ENCODE data around the gene HMGCL. TPM values are rescaled to one million over a fixed set of nuclear protein-coding genes. Genes with fewer than 3 reads are reported as not detected.

The HMGCL gene
- polyA plus RNA-seq, 3 donors, result 17.8 to 26.7 (median 22.1) TPM

- Mint-ChIP-seq H3K4me3 (no peak overlapping the region), H3K4me1 (no peaks in the 10 kb centered on the region), H3K9me3 (no peaks in the 10 kb centered on the region), H3K27me3 (ENCODE audit: low read depth in 3 of 3) (no peaks in the 10 kb centered on the region), H3K27ac (peak overlapping the region in 1 of 7 donors; percentile 69), H3K36me3 (peaks cover 82 to 99% of the 10 kb centered on the region in 2 donors)
- Histone ChIP-seq H3K4me3 (replicated peaks in 1 of 3; ENCODE audit: low read depth in 2 of 3, low read length in 3 of 3) (no peak overlapping the region), H3K9ac (ENCODE audit: insufficient read depth, low read length, poor library complexity, severe bottlenecking) (no peak overlapping the region), H3K4me2 (replicated peaks; ENCODE audit: extremely low read depth, low read length, poor library complexity, severe bottlenecking) (no peak overlapping the region), H3K36me3 (replicated peaks in 1 of 2; ENCODE audit: control insufficient read depth in 1 of 2, insufficient read depth in 2 of 2, low read length in 2 of 2) (peaks cover 86 to 89% of the 10 kb centered on the region in 2 donors), H4K20me1 (ENCODE audit: insufficient read depth, low read length) (peaks cover 86% of the 10 kb centered on the region), H2AFZ (ENCODE audit: insufficient read depth, low read depth, low read length, poor library complexity, severe bottlenecking) (no peak overlapping the region), H3K27ac (ENCODE audit: low read depth in 1 of 2, low read length in 2 of 2) (no peak overlapping the region), H3K79me2 (ENCODE audit: insufficient read depth, low read length) (no peaks in the 10 kb centered on the region), H3K9me3 (replicated peaks in 1 of 2; ENCODE audit: control insufficient read depth in 1 of 2, insufficient read depth in 1 of 2, low read length in 2 of 2) (no peaks in the 10 kb centered on the region), H3K4me1 (ENCODE audit: control insufficient read depth in 1 of 2, insufficient read depth in 2 of 2, low read length in 2 of 2) (no peaks in the 10 kb centered on the region), H3K27me3 (ENCODE audit: control insufficient read depth in 2 of 2, insufficient read depth in 2 of 2, low read length in 2 of 2) (no peaks in the 10 kb centered on the region)
- 94% methylated on average over 3 of the region's 4 CpGs for WGBS (ENCODE audit: insufficient coverage)
- intact Hi-C loops (cut with micrococcal nuclease), result loop anchor here in 1 of 2 donors (10.0 kb wide), 1 partner anchor 204 kb away; the partner anchor contains the start of gene ID3
- no peak for DNase-seq
- TF ChIP-seq CTCF (IDR thresholded peaks at IDR 0.05), result no peak
Measured at GRCh38 chr1:23759277-23759676, 66.0 kb downstream of the HMGCL start.

GRCh38 chr1:23757812-23758211 lies 67.4 kb downstream of the HMGCL start:
- Mint-ChIP-seq H3K4me3 (no peak overlapping the region), H3K27ac (no peak overlapping the region), H3K9me3 (no peaks in the 10 kb centered on the region), H3K4me1 (no peaks in the 10 kb centered on the region), H3K36me3 (peaks cover 88 to 100% of the 10 kb centered on the region in 2 donors), H3K27me3 (ENCODE audit: low read depth in 3 of 3) (no peaks in the 10 kb centered on the region)
- Histone ChIP-seq H3K4me3 (replicated peaks in 1 of 3; ENCODE audit: low read depth in 2 of 3, low read length in 3 of 3) (no peak overlapping the region), H2AFZ (ENCODE audit: insufficient read depth, low read depth, low read length, poor library complexity, severe bottlenecking) (no peak overlapping the region), H3K36me3 (replicated peaks in 1 of 2; ENCODE audit: control insufficient read depth in 1 of 2, insufficient read depth in 2 of 2, low read length in 2 of 2) (peaks cover 94 to 98% of the 10 kb centered on the region in 2 donors), H3K9ac (ENCODE audit: insufficient read depth, low read length, poor library complexity, severe bottlenecking) (no peak overlapping the region), H3K27me3 (ENCODE audit: control insufficient read depth in 2 of 2, insufficient read depth in 2 of 2, low read length in 2 of 2) (no peaks in the 10 kb centered on the region), H3K4me2 (replicated peaks; ENCODE audit: extremely low read depth, low read length, poor library complexity, severe bottlenecking) (no peak overlapping the region), H3K79me2 (ENCODE audit: insufficient read depth, low read length) (no peaks in the 10 kb centered on the region), H3K27ac (ENCODE audit: low read depth in 1 of 2, low read length in 2 of 2) (no peak overlapping the region), H3K4me1 (ENCODE audit: control insufficient read depth in 1 of 2, insufficient read depth in 2 of 2, low read length in 2 of 2) (no peaks in the 10 kb centered on the region), H4K20me1 (ENCODE audit: insufficient read depth, low read length) (peaks cover 95% of the 10 kb centered on the region), H3K9me3 (replicated peaks in 1 of 2; ENCODE audit: control insufficient read depth in 1 of 2, insufficient read depth in 1 of 2, low read length in 2 of 2) (no peaks in the 10 kb centered on the region)
- 100% methylated on average over 1 of the region's 1 CpG for WGBS (ENCODE audit: insufficient coverage)
- intact Hi-C loops (cut with micrococcal nuclease), result loop anchor here in 1 of 2 donors (10.0 kb wide), 1 partner anchor 203 kb away; the partner anchor contains the start of gene ID3
- no peak for DNase-seq
- no peak for TF ChIP-seq CTCF (IDR thresholded peaks at IDR 0.05)
